Astrocyte of the cerebellum (primary cell): ENCODE results near the gene RASSF6.

Source experiments
- DNase-seq: peaks from one replicate; pipeline ENCODE4 v3.0.0-alpha.2; 2011; ENCODE audit warnings: low read depth
- H3K4me3 ChIP-seq: 2 replicates; pipeline ENCODE4 v1.5.1; 2011; ENCODE audit warnings: mild to moderate bottlenecking, low read depth, low read length, moderate library complexity
- in situ Hi-C: cut with HindIII; loops from 2 replicates; pipeline ENCODE4 v1.10.0; 2017; ENCODE audit warnings: low sequenced_read_pairs
- TF ChIP-seq, protein P1 (sequence below): IDR thresholded peaks from 2 replicates; pipeline ENCODE4 v1.5.1; 2012; ENCODE audit warnings: low read length, low read depth, moderate library complexity, mild to moderate bottlenecking; ENCODE audit errors: missing control alignments

RASSF6 gene

DNA sequence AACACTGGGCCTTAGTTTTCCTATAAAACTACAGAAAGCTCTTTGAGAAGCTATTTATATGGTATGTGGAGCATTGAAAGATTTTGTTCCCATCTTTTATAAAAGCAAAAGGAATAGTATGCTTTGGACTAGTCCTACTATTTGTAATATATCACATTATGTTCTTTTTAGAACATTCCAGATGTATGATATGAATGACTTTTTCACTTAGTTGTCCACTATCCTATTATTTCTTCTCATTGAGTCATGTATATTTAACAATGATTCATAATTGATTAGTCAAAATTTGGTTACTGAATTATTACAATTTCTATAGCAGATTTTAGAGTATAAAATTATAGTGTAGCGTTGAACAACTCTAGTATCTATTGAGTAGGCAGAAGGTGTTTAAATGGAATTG, 34.2 kb downstream of the RASSF6 start:
- TF ChIP-seq, protein P1, sequence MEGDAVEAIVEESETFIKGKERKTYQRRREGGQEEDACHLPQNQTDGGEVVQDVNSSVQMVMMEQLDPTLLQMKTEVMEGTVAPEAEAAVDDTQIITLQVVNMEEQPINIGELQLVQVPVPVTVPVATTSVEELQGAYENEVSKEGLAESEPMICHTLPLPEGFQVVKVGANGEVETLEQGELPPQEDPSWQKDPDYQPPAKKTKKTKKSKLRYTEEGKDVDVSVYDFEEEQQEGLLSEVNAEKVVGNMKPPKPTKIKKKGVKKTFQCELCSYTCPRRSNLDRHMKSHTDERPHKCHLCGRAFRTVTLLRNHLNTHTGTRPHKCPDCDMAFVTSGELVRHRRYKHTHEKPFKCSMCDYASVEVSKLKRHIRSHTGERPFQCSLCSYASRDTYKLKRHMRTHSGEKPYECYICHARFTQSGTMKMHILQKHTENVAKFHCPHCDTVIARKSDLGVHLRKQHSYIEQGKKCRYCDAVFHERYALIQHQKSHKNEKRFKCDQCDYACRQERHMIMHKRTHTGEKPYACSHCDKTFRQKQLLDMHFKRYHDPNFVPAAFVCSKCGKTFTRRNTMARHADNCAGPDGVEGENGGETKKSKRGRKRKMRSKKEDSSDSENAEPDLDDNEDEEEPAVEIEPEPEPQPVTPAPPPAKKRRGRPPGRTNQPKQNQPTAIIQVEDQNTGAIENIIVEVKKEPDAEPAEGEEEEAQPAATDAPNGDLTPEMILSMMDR = no peak
- in situ Hi-C loops = no loop called here
- H3K4me3 ChIP-seq = no peak overlapping the region

DNA sequence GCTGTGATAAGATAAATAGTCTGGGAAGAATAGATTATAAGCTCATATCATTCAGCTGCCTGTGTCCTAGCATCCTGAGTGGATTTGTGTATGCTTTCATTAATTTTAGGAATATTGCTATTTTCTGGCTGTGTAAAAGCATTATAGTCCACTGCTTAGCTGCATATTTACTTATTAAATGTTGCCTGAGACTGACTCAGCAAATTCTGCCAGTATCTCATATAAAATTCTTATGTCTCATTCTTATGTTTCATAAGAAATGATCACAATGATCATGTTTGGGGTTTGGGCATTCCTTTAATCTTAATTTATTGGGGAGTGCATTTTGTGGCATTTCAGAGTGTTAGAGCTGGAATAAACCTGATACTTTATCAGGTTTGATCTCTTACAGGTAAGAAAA, 34.9 kb downstream of the RASSF6 start:
- TF ChIP-seq, protein P1 = no peak
- in situ Hi-C loops = no loop called here
- H3K4me3 ChIP-seq = no peak overlapping the region
- DNase-seq = no peak

More for the DNA sequence above, 34.2 kb downstream of the RASSF6 start:
- DNase-seq = no peak

DNA sequence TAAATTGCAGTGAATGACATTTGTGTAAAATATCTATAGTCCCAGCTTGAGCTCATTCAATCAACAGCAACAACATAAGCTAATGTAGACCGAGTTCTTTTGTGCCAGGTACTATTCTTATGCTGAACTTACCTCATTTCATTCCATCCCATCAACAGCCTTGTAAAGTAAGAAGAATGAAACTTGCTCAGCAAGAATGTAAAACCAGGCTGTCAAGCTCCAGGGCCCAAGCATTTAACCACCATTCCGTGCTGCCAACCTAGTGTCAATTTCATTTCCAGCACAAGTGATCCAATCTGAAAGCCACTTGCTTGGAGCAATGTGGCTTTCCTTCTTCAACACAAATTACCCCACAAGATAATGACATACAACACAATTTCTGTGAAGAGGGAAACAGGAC, 36.6 kb downstream of the RASSF6 start:
- H3K4me3 ChIP-seq = no peak overlapping the region
- TF ChIP-seq, protein P1 = no peak
- in situ Hi-C loops = no loop called here
- DNase-seq = no peak

DNA sequence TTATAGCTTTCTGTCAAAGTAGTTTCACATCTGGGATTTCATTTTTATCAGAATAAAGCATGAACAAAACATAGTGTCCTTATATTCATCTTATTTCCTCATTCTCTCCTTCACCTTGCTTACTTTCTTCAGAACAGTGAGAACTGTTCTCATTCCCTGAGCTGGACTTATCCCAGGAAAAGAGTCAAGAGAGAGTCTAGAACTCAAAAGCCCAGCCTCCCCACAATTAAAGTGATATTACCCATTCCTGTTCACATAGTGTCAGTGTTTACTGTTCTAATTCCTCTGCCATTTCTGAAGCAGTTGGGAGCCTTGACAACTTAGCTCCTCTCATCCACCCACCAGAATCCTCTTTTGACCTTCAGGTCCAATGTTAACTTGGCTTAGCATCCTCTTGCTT, 42.9 kb downstream of the RASSF6 start:
- in situ Hi-C loops = no loop called here
- DNase-seq = no peak
- TF ChIP-seq, protein P1 = no peak
- H3K4me3 ChIP-seq = no peak overlapping the region

DNA sequence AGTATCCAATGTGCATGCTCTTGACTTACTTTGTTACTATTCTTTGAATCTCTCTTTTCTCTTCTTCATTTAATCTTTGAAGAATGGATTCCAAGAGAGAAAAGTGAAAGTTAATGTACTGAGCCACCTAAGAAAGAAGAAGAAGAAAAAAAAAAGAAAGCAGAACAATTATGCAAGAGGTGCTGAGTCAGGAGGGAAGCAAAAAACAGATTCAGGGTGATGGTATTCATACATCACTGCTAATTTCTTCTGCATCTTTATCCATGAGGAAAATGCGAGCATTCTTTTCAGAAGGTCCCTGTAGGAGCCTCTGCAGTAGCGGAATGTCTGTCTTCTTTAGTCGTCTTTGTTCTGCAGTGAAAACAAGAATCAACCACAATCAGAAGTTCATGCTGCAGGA, 43.9 kb downstream of the RASSF6 start:
- no peak for DNase-seq
- in situ Hi-C loops = no loop called here
- no peak overlapping the region for H3K4me3 ChIP-seq
- TF ChIP-seq, protein P1 = no peak

DNA sequence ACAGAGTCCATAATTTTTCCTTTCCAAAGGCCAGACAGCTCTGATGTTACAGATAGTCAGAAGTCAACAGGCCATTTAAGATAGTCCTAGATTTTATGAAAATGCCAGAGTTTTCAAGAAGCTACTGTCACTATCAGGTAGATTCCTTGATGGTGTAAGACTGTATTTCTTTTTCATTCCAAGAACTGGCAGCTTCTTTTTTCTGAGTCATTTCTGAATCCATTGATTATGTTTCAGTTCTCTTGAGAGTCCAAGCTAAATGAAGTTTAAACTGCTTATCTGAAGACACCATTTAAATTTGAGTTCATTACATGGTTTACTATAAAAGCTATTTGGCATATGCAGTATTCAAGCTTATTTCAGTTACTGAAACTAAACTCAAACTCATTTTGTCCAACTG, 44.6 kb downstream of the RASSF6 start:
- in situ Hi-C loops = no loop called here
- H3K4me3 ChIP-seq = no peak overlapping the region
- no peak for DNase-seq
- TF ChIP-seq, protein P1 = no peak
